ENCODE measurements around the gene AGFG1.

GRCh38 chr2:227503433-227504406 is 31.8 kb downstream of the AGFG1 start:
- TF ChIP-seq CTCF (IDR thresholded peaks at IDR 0.05) (no peak), POLR2A (IDR thresholded peaks at IDR 0.05) (no peak)
